Measurements from ENCODE around the gene DDI1. TPM values are rescaled to one million over a fixed set of nuclear protein-coding genes. Genes with fewer than 3 reads are reported as not detected.

Gene DDI1
- total and polyA plus RNA-seq, 8 donors = not detected

GRCh38 chr11:104067534-104067933 is 31.1 kb downstream of the DDI1 start:
- ATAC-seq (no peak), FAIRE-seq (no peak), DNase-seq (no peak)
- Histone ChIP-seq H3K9me3 (no peaks in the 10 kb centered on the region), H3K4me3 (no peak overlapping the region), H3K27ac (no peak overlapping the region), H3K4me1 (no peaks in the 10 kb centered on the region), H3K36me3 (no peaks in the 10 kb centered on the region), H3K27me3 (no peaks in the 10 kb centered on the region)
- WGBS, 2 donors = 55 to 74% methylated on average over 1 of the region's 1 CpG
- TF ChIP-seq CTCF (IDR thresholded peaks at IDR 0.05) = no peak
- intact Hi-C loops (cut with DNase I) = no loop called here

- 74 to 77% methylated on average over 3 of the region's 3 CpGs for WGBS, 2 donors
- intact Hi-C loops (cut with DNase I) = no loop called here
- ATAC-seq = peak in 3 of 4 donors; percentile 19 to 71 (median 62)
Observed at GRCh38 chr11:104073950-104074705, 37.7 kb downstream of the DDI1 start.

GRCh38 chr11:104075091-104075490 is 38.7 kb downstream of the DDI1 start:
- TF ChIP-seq CTCF (IDR thresholded peaks at IDR 0.05) = no peak
- FAIRE-seq (no peak), ATAC-seq (no peak), DNase-seq (no peak)
- H3K36me3 ChIP-seq = no peaks in the 10 kb centered on the region
- no peak overlapping the region for H3K27ac ChIP-seq
- no peaks in the 10 kb centered on the region for H3K9me3 ChIP-seq
- no peak overlapping the region for H3K4me3 ChIP-seq
- intact Hi-C loops (cut with DNase I) = no loop called here
- H3K4me1 ChIP-seq = no peaks in the 10 kb centered on the region
- H3K27me3 ChIP-seq = no peaks in the 10 kb centered on the region

More at GRCh38 chr11:104073950-104074705, 37.7 kb downstream of the DDI1 start:
- Histone ChIP-seq H3K9me3 (no peaks in the 10 kb centered on the region), H3K4me1 (no peaks in the 10 kb centered on the region), H3K27me3 (no peaks in the 10 kb centered on the region), H3K36me3 (no peaks in the 10 kb centered on the region), H3K27ac (no peak overlapping the region), H3K4me3 (no peak overlapping the region)
- TF ChIP-seq CTCF (IDR thresholded peaks at IDR 0.05) = no peak
- FAIRE-seq (no peak), DNase-seq (no peak)

- peak in 1 of 4 donors; percentile 25 for ATAC-seq
- no peak for FAIRE-seq
- no peaks in the 10 kb centered on the region for H3K36me3 ChIP-seq
- TF ChIP-seq CTCF (IDR thresholded peaks at IDR 0.05) = no peak
- no peak for DNase-seq
- intact Hi-C loops (cut with DNase I) = no loop called here
- no peak overlapping the region for H3K4me3 ChIP-seq
- no peak overlapping the region for H3K27ac ChIP-seq
- WGBS, 2 donors = 89% methylated on average over 4 of the region's 4 CpGs
- no peaks in the 10 kb centered on the region for H3K27me3 ChIP-seq
- no peaks in the 10 kb centered on the region for H3K4me1 ChIP-seq
- H3K9me3 ChIP-seq = no peaks in the 10 kb centered on the region
Observed at GRCh38 chr11:104075706-104076105, 39.3 kb downstream of the DDI1 start.

GRCh38 chr11:104076455-104076854 is 40.0 kb downstream of the DDI1 start:
- H3K27me3 ChIP-seq = no peaks in the 10 kb centered on the region
- ATAC-seq = peak in 1 of 4 donors; percentile 57

More at GRCh38 chr11:104076455-104076854, 40.0 kb downstream of the DDI1 start:
- Histone ChIP-seq H3K36me3 (no peaks in the 10 kb centered on the region), H3K4me3 (no peak overlapping the region), H3K4me1 (no peaks in the 10 kb centered on the region), H3K9me3 (no peaks in the 10 kb centered on the region), H3K27ac (no peak overlapping the region)
- TF ChIP-seq CTCF (IDR thresholded peaks at IDR 0.05) = no peak
- intact Hi-C loops (cut with DNase I) = no loop called here
- FAIRE-seq (no peak), DNase-seq (no peak)
- WGBS, 2 donors = 64 to 66% methylated on average over 2 of the region's 2 CpGs

All from pancreas (tissue), 10 donors.